HG02973 (cell line): Measurements from ENCODE around the gene NHSL1.

Experiments used
- ATAC-seq: cut with Tn5 transposase; IDR thresholded peaks from one replicate; pipeline ENCODE4 v1.9.1; 2021; ENCODE audit warnings: moderate library complexity; ENCODE audit not compliant: unreplicated experiment

Gene NHSL1, protein sequence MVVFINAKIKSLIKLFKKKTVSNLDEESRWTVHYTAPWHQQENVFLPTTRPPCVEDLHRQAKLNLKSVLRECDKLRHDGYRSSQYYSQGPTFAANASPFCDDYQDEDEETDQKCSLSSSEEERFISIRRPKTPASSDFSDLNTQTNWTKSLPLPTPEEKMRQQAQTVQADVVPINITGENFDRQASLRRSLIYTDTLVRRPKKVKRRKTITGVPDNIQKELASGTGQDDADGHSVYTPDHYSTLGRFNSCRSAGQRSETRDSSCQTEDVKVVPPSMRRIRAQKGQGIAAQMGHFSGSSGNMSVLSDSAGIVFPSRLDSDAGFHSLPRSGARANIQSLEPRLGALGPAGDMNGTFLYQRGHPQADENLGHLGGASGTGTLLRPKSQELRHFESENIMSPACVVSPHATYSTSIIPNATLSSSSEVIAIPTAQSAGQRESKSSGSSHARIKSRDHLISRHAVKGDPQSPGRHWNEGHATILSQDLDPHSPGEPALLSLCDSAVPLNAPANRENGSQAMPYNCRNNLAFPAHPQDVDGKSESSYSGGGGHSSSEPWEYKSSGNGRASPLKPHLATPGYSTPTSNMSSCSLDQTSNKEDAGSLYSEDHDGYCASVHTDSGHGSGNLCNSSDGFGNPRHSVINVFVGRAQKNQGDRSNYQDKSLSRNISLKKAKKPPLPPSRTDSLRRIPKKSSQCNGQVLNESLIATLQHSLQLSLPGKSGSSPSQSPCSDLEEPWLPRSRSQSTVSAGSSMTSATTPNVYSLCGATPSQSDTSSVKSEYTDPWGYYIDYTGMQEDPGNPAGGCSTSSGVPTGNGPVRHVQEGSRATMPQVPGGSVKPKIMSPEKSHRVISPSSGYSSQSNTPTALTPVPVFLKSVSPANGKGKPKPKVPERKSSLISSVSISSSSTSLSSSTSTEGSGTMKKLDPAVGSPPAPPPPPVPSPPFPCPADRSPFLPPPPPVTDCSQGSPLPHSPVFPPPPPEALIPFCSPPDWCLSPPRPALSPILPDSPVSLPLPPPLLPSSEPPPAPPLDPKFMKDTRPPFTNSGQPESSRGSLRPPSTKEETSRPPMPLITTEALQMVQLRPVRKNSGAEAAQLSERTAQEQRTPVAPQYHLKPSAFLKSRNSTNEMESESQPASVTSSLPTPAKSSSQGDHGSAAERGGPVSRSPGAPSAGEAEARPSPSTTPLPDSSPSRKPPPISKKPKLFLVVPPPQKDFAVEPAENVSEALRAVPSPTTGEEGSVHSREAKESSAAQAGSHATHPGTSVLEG (N-terminal part only)

DNA sequence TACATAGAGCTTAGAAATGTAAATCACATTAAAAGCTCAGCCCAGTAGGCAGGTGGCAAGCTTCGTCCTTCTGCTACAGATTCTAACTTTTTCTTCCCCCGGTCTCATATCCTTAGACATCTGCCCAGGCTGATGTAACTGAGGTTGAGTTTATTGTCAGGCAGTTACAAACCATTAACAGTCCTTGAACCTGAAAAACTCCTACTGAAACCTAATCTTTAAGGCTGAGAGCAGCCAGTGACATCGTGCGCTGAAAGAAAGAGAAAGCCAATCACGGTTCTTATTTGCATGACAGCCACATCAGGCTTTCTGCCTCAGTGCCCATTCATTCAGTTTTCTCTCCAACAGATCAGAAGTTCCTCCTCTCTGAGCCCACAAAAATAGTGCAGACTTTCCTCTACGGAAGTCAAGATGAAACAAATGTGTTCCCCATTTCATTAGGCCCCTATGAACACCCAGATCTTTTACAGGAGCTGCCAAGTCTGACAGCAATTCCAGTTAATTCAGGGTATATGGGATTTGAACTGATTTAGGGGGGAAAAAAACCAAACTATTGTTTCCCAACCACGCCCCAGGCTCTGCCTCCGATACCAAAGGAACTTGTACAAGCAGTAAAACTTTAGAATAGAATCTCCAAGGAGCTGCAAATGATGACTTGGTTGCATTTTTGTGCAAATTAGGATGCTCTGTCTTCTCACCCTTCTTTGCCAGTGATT is at the start of gene NHSL1:
NHSL1 (minus strand) TSS at position 192 of the 716 bp plus-strand sequence. CDS start 204 bp downstream, outside the sequence.
- ATAC-seq, result peak; percentile 91

DNA sequence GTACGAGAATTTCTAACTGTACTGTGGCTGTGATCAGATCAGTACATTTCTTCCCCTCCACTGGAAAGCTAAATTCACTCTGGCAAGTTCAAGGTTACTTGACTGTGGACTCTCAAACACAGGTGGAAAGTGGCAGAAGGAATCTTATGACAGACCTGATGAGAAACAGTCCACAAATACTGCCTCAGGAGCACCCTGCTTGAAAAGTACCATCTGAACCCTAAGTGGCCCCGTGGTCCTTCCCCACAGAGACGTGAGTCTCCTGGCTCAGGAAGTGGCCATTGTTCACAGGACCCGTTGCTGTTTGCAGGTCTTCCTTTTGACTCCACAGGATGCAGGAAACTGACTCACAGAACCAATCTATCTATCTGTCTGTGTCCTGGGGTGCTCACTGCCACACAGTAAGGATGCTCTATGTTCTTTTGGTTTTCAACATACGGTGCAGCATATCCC is 47.5 kb upstream of the NHSL1 start:
- no peak for ATAC-seq

DNA sequence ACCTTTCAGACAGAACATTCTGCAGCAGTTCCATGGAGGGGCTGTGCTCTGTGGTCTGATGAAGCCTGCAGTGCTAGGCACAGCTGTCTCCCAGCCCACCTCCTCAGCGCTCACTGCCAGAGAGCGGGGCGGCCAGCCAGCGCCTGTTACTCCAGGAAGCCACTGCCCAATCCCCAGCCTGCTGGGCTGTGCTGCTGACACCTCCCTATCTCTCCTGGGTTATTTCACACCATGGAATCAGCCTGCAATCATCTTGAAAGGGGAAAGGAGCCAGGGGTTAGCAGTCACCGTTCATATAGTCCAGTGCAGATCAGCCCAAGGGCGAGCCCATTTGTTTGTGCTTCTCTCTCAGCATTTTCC is 46.3 kb upstream of the NHSL1 start:
- ATAC-seq, result no peak

DNA sequence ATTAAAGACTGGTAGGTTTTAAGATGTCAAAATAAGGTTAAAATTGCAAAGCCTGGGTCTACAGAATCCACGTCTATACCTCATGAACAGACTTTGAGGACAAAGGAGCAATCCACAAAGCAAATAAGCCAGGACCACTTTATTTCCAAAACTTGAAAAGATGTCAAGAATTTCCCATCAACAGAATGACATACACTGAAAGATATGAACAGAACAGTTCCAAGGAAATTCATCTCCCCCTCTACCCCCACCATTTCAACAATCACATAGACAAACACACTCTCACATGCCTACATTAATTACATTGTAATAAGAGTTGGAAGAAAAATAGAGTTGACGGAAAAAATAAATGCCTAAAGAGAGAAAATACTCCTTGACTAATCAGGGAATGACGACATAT is 45.2 kb upstream of the NHSL1 start:
- ATAC-seq, result no peak

DNA sequence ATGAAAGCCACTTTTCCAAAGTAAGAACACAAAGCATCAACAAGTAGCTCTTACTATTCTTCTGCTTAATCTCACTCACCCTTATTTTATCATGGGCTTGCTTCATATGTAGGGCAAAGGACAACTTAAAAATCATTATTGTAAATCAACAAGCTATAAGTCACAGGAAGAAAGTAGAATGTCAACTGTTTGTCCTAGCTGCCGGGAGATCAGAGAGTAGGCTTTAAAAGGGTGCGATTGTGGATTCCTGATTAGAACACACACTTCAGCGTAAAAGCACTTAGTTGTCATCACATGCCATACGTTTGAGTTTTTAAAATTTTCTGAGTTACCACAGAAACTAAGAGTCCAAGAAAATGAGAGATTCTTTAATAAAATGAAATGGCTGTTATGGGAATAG is 44.4 kb upstream of the NHSL1 start:
- no peak for ATAC-seq

DNA sequence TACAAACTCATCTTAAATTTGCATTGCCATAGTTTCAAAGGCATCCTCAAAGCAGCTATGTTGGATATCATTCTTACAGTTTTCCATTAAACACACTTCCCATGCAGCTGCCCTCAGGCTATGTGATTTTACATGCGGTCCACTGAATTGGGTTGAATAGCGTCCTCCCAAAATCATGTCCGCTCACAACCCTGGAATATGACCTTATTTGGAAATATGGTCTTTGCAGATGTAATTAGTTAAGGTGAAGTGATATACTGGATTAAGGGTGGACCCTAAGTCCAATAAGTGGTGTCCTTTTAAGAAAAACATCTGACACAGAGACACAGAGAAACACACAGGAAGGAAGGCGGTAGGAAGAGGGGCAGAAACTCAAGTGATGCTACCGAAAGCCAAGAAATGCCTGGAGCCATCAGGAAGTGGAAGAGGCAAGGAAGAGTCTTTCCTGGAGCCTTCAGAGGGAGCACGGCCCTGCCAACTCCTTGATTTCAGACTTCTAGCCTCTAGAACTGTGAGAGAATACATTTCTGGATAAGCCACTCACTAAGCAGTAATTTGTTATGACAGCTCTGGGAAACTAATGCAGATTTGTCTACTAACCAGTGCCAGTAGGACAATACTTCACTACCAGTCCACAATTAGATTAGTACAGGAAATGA is 42.7 kb upstream of the NHSL1 start:
- ATAC-seq, result no peak

DNA sequence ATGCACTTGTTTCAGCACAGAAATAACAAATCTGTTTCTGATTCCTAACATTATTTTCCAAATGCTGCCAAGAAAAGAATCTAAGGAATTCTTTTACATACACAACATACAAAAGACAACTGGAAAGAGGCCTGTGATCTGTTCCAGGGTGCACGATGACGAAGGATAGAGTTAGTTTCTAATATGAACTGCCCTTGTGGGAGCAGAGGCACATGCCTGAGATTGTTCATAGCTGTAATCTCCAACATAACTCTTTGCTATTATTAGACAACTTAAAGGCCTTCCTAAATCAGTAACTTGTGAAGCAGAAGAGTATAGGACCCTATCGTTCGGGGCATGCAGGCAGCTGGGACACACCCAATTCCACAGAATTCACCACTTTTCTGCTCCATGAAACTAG is 41.2 kb upstream of the NHSL1 start:
- ATAC-seq, result no peak

DNA sequence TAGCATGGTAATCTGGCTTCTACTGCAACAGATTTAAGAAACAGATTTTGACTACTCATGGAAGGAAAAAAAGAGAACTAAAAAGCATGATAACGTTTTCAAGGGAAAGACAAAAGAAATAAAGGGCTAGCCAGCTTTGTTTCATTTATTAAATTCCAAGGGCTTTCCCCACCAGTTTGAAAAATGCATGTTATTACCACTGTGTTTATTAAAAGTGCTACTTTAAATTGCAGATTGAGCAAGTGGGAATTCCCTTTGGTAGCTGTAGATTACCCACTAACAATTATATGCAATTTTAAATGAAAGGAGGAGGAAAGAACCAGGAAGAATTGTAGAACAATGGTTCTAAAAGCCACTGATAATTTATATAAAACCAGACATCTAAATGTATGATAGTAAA is 40.6 kb upstream of the NHSL1 start:
- no peak for ATAC-seq

DNA sequence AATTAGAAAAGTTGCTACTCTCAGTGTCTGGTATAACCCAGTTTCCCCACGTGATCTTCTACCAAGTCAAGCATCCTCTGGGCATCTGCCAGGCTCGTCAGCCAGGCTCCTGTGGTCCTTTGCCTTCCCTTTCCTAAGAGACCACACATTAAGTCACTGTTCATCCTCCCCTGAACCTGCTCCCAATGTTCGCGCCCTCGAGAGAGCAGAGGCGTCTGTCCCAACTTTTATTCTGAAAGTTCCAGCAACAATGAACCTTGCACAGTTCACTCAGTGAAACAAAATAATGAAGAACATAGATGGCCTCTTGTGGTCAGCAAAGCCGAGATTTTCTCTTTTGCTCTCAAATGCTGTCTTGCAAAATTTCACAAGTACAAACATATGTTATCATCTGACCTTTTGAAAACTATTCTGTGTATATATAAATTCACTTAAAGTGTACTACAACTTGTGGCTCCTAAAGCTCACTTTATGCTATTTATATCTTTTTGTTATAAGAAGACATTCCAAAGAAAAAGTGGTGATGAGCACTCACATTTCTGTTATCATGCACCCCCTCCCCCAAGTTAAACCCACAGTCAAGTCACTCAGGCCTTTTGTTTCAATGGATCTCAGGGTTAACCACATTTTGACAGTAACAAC is 39.2 kb upstream of the NHSL1 start:
- ATAC-seq, result no peak

DNA sequence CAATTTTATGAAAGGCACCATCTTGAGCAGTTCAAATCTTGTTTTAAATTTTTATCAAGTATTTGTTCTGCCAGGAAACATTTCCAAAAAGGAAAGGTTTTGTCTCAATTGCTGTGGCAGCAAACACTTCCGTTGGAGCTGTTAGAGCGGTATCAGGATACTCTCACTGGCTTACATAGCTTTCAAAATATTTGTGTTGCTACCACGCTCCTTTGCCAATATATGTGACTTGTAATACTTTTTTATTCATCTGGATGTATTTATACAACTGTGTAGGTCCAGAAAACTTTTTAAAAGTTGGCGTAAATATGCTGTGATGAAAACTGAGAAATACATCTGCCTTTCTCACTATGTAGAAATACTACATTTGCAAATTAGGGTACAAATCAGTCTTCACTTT is 37.8 kb upstream of the NHSL1 start:
- no peak for ATAC-seq

DNA sequence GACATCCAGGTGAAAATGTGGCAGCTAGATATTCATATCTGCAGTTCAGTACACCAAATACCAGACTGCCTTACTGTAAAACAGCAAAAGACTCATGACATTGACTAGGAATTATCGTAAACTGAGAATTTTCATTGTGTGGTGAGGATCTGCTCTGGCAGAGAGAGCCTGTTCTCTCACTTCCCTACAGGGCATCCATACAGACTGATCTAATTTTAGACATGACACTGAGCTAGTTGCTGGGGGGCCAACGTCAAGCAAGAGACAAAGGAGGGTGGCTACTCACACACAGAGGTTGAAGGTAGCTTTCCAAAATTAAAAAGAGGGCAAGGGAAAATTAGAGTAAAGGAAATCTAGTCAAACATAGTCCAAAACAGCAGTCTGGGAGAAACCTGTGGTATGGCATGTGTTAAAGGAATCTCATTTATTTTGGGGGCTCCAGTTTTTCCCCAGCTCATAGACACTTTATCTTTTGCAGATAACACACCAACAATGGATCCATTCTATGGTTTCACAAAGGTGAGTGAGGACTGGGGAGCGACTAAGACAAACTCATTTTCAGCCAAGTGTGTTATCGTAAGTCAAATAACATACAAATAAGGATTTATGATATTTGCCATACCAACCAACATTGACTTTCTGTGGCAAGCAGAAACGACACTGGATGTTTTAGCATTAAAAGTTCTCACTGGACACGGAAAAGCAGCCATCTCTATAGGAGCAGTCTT is 36.6 kb upstream of the NHSL1 start:
- no peak for ATAC-seq

DNA sequence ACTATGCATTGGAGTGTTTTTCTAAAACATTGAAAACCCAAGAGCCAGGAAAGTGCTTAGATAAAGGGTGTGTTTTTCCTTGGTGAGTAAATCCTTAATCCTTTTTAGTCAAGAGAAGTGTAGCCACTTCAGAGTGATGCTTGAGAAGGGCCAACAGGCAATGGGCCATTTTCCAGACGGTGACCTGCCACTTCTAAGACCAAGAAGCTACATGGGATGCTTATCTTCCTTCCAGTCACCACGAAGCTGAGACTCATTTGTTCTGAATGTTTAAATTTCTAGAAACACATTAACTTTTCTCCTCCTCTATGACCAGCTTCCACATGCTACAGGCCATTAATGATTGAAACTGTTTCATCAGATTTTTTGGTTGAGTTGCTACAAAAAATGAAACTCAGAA is 34.4 kb upstream of the NHSL1 start:
- no peak for ATAC-seq

DNA sequence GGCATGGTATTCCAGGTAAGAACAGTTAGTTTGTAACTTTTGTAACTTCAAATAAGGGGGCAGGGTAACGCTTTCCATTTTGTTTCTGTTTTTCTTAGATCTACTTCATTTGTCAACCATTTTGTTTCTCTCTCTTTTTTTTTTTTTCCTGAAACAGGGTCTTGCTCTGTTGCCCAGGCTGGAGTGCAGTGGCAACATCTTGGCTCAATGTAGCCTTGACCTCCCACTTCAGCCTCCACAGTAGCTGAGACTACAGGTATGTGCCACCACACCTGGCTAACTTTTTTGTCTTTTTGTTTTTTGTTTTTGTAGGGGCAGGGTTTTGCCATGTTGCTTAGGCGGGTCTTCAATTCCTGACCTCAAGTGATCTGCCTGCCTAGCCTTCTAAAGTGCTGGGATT is 32.1 kb upstream of the NHSL1 start:
- no peak for ATAC-seq

DNA sequence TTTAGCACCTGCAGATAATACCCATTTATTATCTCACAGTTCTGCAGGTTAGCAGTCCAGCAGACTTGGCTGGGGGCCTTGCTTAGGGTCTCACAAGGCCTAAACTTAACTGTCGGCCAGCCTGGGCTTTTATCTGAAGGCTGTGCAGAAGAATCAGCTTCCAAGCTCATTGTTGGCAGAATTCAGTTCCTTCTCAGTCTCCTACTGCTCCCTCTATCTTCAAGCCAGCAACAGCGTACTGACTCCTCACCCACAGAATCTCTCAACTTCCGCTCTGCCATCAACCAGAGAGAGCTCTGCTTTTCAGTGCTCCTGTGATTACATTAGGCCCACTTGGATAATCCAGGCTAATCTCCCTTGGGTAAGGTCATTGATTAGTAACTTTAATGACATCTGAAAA is 30.2 kb upstream of the NHSL1 start:
- no peak for ATAC-seq

DNA sequence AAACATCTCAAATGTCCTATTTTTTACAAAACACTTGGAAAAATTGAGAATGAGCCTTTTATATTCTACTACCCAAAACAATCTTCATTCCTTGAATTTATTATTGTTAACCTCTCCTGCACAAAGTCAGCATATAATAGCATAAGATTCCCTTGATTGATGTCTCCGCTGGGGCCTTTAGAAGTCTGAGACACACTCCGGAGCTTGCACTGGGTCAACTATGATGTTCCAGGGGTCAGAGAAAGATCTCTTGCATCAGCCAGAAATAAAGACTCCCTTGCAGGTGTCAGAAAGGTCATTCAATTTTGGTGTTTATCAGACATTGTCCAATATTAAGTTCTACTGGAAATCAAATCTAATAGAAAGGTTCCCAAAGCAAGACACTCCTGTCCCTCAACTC is 29.7 kb upstream of the NHSL1 start:
- ATAC-seq, result no peak

DNA sequence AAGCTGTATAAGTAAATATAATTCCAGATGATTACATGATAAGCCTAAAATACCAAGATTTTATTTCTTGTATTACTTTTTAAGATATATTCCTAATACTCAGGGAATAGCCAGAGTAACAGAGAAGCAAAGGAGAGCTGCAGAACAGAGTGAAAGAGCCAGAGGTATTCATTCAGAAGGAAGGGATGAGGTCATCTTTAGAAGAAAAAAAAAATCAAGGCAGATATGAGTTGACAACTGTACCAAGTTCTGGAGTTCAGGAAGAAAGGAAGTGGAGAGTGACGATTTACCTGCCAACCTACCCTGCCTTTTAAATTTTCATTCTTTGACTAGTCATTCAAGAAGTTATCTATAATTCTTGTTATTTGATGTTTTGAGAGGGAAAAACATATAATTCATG is 28.8 kb upstream of the NHSL1 start:
- ATAC-seq, result no peak

DNA sequence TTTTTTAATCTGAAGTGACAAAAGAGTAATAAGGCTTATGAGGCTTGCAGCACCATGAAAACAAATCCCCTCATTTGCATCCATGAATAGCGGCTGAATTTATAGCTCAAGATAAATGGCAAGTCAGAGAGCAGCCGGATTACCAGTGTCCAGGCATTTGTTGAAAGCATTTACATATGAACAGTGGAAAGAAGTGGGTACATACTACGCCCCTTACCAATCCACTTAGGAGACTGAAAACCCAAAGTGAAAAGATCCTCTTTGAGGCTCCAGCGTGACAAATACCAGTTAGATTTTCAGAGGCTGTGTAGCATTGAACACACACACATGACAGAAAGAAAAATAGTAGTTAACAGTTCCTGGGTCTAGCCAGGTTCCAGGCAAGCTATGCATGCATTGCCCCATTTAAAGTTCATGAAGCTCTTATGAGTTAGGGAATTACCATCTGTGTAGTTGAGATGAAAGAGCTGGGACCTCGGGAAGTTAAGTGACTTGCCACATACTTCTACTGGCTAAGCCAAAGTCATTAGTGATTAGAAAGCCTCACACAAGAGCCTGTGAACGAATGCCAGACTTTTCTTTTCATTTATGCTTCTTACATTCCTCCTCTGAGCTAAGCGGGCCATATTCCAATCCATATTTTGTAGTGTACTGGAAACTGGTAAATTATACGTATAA is 28.3 kb upstream of the NHSL1 start:
- ATAC-seq, result no peak

DNA sequence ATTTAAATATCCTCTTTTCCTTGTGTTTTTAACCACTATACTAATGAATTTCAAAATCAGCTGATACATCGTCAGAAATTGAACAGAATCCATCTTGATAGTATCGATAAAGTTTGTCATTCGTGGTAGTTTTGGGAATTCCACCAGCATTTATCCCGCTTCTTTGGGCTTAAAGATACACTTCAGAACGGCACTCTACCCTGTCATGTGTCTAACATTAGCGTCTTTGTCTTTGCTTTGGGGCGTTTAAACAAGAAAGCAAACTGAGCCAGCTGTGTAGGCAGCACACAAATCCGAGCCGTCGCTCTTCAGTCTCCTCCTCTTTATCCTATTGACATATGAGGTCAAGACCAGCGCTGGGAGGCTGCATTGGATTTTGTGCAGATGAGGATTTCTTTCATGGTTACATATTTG is 27.5 kb upstream of the NHSL1 start:
- no peak for ATAC-seq
